GM21515 (cell line): Measurements from ENCODE around the gene TFAP2A.

ENCODE experiments used
- ATAC-seq: cut with Tn5 transposase; IDR thresholded peaks from one replicate; pipeline ENCODE4 v1.9.1; 2021; ENCODE audit not compliant: unreplicated experiment

TFAP2A gene

GRCh38 chr6:10401004-10401536 lies 13.8 kb downstream of the TFAP2A start:
- ATAC-seq: no peak

GRCh38 chr6:10400330-10400729 lies 14.5 kb downstream of the TFAP2A start:
- ATAC-seq: no peak

- ATAC-seq: no peak
Measured at GRCh38 chr6:10399451-10399850, 15.4 kb downstream of the TFAP2A start.

GRCh38 chr6:10398446-10399218 lies 16.2 kb downstream of the TFAP2A start:
- no peak for ATAC-seq

- ATAC-seq: no peak
Measured at GRCh38 chr6:10397756-10398445, 17.0 kb downstream of the TFAP2A start.

GRCh38 chr6:10396785-10397184 lies 18.1 kb downstream of the TFAP2A start:
- ATAC-seq: no peak

- ATAC-seq: no peak
Measured at GRCh38 chr6:10395704-10396546, 18.9 kb downstream of the TFAP2A start.

- ATAC-seq: no peak
Measured at GRCh38 chr6:10395171-10395703, 19.6 kb downstream of the TFAP2A start.

- no peak for ATAC-seq
Measured at GRCh38 chr6:10393544-10394225, 21.2 kb downstream of the TFAP2A start.

- ATAC-seq: no peak
Measured at GRCh38 chr6:10391799-10392198, 23.1 kb downstream of the TFAP2A start.

- no peak for ATAC-seq
Measured at GRCh38 chr6:10391299-10391630, 23.6 kb downstream of the TFAP2A start.

- ATAC-seq: no peak
Measured at GRCh38 chr6:10390495-10391298, 24.2 kb downstream of the TFAP2A start.

- no peak for ATAC-seq
Measured at GRCh38 chr6:10389739-10390494, 25.0 kb downstream of the TFAP2A start.

GRCh38 chr6:10386756-10387654 lies 27.9 kb downstream of the TFAP2A start:
- no peak for ATAC-seq

- ATAC-seq: no peak
Measured at GRCh38 chr6:10386220-10386619, 28.7 kb downstream of the TFAP2A start.

GRCh38 chr6:10385524-10386132 lies 29.2 kb downstream of the TFAP2A start:
- no peak for ATAC-seq

GRCh38 chr6:10384610-10385523 lies 30.0 kb downstream of the TFAP2A start:
- no peak for ATAC-seq
